ENCODE measurements around the gene GNAS-AS1. TPM values are rescaled to one million over a fixed set of nuclear protein-coding genes. Genes with fewer than 3 reads are reported as not detected.
A peak's percentile ranks its signal among the peaks of the same experiment; 100 is the strongest.

Gene GNAS-AS1
- total RNA-seq, 2 experiments from 2014 or later: 1.7 to 2.0 TPM

- POLR2A ChIA-PET: no interaction called here
- no peak for TF ChIP-seq CTCF (IDR thresholded peaks at IDR 0.05)
- Mint-ChIP-seq H3K36me3 (ENCODE audit: low read depth) (peaks cover 23% of the 10 kb centered on the region), H3K4me1 (ENCODE audit: low read depth) (peaks cover 22% of the 10 kb centered on the region), H3K27me3 (peaks cover 23% of the 10 kb centered on the region), H3K9me3 (peaks cover 10% of the 10 kb centered on the region), H3K4me3 (no peak overlapping the region), H3K27ac (no peak overlapping the region)
- intact Hi-C loops (cut with micrococcal nuclease): no loop called here
- CTCF ChIA-PET: no interaction called here
- ATAC-seq: no peak
- DNase-seq: no peak
These were observed 30.8 kb downstream of the GNAS-AS1 start for GRCh38 chr20:58819921-58820320.

GRCh38 chr20:58818586-58819285 is 32.0 kb downstream of the GNAS-AS1 start:
- ChIA-PET CTCF (interaction anchor here (0.9 to 1.1 kb wide), 2 partner anchors 21 to 25 kb away, joined by 3 to 6 read pairs; no protein-coding TSS in a partner anchor), POLR2A (interaction anchor here (1.1 to 2.1 kb wide), 3 partner anchors 8 to 38 kb away, joined by 3 to 6 read pairs (median 4); no protein-coding TSS in a partner anchor)
- no peak overlapping the region for H3K27ac Mint-ChIP-seq
- peak; percentile 97 for DNase-seq
- intact Hi-C loops (cut with micrococcal nuclease): no loop called here
- peaks cover 21% of the 10 kb centered on the region for H3K36me3 Mint-ChIP-seq (ENCODE audit: low read depth)
- peaks cover 10% of the 10 kb centered on the region for H3K9me3 Mint-ChIP-seq
- TF ChIP-seq CTCF (IDR thresholded peaks at IDR 0.05): no peak
- H3K27me3 Mint-ChIP-seq: peaks cover 30% of the 10 kb centered on the region
- H3K4me1 Mint-ChIP-seq (ENCODE audit: low read depth): peaks cover 22% of the 10 kb centered on the region
- peak; percentile 97 for ATAC-seq
- H3K4me3 Mint-ChIP-seq: no peak overlapping the region

GRCh38 chr20:58817748-58818147 is 33.0 kb downstream of the GNAS-AS1 start:
- peaks cover 10% of the 10 kb centered on the region for H3K9me3 Mint-ChIP-seq
- H3K4me1 Mint-ChIP-seq (ENCODE audit: low read depth): peaks cover 22% of the 10 kb centered on the region
- no peak overlapping the region for H3K27ac Mint-ChIP-seq
- H3K36me3 Mint-ChIP-seq (ENCODE audit: low read depth): peaks cover 20% of the 10 kb centered on the region
- intact Hi-C loops (cut with micrococcal nuclease): no loop called here
- no peak for DNase-seq
- CTCF ChIA-PET: interaction anchor here (0.9 kb wide), 1 partner anchor 26 kb away, joined by 3 read pairs; no protein-coding TSS in a partner anchor
- H3K27me3 Mint-ChIP-seq: peaks cover 39% of the 10 kb centered on the region
- POLR2A ChIA-PET: interaction anchor here (1.1 to 2.1 kb wide), 3 partner anchors 9 to 37 kb away, joined by 3 to 6 read pairs (median 4); no protein-coding TSS in a partner anchor
- no peak for TF ChIP-seq CTCF (IDR thresholded peaks at IDR 0.05)
- no peak for ATAC-seq
- no peak overlapping the region for H3K4me3 Mint-ChIP-seq

GRCh38 chr20:58816957-58817651 is 33.6 kb downstream of the GNAS-AS1 start:
- no peak overlapping the region for H3K4me3 Mint-ChIP-seq
- H3K27ac Mint-ChIP-seq: no peak overlapping the region
- peaks cover 10% of the 10 kb centered on the region for H3K9me3 Mint-ChIP-seq
- DNase-seq (no peak), ATAC-seq (no peak)
- H3K27me3 Mint-ChIP-seq: peaks cover 42% of the 10 kb centered on the region
- peaks cover 22% of the 10 kb centered on the region for H3K4me1 Mint-ChIP-seq (ENCODE audit: low read depth)
- H3K36me3 Mint-ChIP-seq (ENCODE audit: low read depth): peaks cover 17% of the 10 kb centered on the region
- ChIA-PET CTCF (no interaction called here), POLR2A (interaction anchor here (1.9 to 2.1 kb wide), 2 partner anchors 10 to 30 kb away, joined by 4 to 6 read pairs; no protein-coding TSS in a partner anchor)
- intact Hi-C loops (cut with micrococcal nuclease): no loop called here
- no peak for TF ChIP-seq CTCF (IDR thresholded peaks at IDR 0.05)

GRCh38 chr20:58816051-58816450 is 34.7 kb downstream of the GNAS-AS1 start:
- ATAC-seq (no peak), DNase-seq (no peak)
- peaks cover 24% of the 10 kb centered on the region for H3K4me1 Mint-ChIP-seq (ENCODE audit: low read depth)
- peaks cover 13% of the 10 kb centered on the region for H3K36me3 Mint-ChIP-seq (ENCODE audit: low read depth)
- H3K27me3 Mint-ChIP-seq: peaks cover 47% of the 10 kb centered on the region
- intact Hi-C loops (cut with micrococcal nuclease): no loop called here
- ChIA-PET CTCF (no interaction called here), POLR2A (interaction anchor here (0.9 kb wide), 1 partner anchor 164 kb away, joined by 3 read pairs; no protein-coding TSS in a partner anchor)
- TF ChIP-seq CTCF (IDR thresholded peaks at IDR 0.05): no peak
- no peak overlapping the region for H3K27ac Mint-ChIP-seq
- H3K4me3 Mint-ChIP-seq: no peak overlapping the region
- H3K9me3 Mint-ChIP-seq: peaks cover 7% of the 10 kb centered on the region
